ENCODE results near the gene INSIG2.

Gene INSIG2

DNA sequence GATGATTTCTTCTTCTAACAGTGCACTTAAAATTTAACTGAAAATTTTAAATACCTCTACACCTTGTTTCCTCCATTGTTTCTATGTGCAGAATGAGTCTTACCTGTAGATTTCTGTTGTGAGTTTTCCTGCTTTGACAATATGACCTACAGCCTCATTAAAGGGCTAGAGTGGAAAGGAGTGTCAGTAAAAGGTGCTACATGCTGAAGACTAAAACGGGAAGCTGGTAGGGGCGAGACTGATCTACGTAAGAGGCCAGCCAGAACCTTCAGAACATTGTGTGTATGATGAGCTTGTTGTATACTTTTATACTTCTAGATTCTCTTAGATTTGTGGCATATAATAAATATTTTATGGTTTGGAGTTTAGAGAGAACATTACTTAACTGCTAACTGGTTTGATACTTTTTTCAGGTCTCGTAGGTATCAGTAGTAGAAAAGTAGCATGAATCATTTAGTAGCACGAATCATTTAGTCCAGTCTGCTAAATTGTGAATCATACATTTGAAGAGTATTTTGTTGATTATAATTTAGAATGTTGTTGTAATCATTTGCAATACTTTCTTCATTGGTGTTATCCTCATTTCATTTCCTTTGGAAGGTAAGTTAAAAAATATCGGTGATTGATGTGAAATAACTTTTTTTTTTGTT, 14.3 kb downstream of the INSIG2 start:
- DNase-seq (ENCODE audit: low read depth) = no peak

DNA sequence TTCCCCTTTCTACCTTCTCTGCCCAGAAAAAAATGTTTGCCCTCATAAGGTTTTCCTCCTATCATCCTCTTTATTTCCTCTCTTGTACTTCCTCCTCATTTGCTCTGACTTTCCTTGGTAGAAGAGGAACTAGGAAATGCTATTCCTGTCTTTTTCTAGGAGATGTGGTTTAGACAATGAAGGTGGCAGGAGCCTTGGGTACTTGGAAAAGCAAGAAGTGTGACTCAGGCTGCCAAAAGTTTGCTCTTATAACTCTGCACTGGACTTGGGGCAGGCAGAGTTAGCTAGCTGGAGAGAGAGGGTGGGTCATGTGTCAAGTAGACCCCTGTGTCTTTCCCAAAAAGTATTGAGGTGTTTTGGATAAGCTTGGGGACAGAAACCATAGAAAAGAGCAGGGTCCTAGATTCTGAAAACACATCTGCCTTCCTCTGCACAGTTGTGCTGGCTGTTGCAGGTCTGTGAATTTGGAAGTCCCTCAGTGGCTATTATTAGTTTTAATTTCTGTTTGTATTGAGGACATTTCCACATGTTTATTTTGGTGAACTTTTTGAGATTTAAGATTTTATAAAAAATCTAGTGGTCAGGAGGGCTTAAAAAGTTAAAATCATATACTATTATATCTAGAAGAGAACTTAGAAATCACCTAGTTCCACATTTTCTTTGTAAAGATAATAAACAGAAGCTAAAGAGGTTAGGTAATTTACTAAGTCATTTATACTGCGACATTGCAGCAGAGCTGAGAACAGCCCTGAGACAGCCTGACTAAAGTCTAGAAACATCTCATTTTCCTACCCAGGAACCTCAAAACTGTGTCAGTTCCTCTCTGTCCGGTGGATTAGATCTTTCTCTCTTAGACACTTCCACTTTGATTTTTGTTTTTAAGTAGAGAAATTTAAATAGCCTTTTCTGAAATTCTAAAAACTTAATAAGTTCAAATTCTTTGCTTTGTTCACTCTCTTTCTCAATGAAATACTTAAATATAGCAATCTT, 16.0 kb downstream of the INSIG2 start:
- DNase-seq (ENCODE audit: low read depth) = no peak

DNA sequence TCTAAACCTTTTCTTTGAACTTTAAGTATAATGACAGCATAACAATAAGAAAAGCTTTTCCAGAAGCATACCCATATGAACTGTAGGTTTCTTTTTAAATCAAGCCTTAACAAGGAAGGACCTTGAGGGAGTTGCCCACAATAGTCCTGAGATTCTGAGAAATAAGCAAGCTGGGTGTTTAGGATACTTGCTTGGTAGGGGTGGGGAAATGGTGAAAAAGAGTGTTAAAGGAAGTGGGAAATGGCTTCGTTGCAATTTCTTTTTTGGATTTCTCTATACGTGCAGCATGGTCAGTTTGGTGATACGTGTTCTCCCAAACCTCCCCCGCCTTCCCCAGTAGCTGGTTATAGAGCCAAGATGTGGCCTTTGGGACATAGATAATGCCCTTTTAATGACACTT, 17.2 kb downstream of the INSIG2 start:
- DNase-seq (ENCODE audit: low read depth) = no peak

DNA sequence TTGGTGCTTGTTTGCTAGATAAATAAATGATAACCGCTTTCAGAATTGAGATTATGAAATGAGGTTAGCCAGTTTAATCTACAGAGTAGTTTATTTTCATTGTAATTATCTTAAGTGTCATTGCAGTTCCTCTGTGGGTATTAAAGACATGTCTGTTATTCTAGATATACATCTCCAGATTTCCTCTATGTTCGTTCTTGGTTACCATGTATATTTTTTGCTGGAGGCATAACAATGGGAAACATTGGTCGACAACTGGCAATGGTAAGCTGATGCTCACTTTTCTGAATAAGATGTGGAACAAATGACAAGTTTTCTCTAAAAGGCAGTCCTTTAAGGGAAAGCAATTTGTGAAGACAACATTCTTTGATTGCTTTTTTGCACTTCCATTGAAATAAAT, 18.7 kb downstream of the INSIG2 start:
- no peak for DNase-seq (ENCODE audit: low read depth)

DNA sequence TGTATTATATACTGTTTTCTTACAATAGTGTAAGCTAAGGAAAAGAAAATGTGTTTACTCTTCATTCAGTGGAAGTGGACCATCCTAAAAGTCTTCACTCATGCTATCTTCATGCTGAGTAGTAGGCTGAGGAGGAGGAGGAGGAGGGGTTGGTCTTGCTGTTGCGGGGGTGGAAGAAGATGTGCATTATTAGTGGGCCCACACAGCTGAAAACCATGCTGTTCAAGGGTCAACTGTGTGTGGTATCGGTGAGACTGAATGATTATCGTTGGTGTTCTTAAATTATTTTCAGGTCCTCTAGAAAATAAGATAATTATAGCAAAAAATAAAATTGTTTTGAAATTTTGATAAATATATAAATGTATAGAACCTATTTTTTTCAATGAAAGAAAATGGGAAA, 22.0 kb downstream of the INSIG2 start:
- DNase-seq (ENCODE audit: low read depth) = no peak

DNA sequence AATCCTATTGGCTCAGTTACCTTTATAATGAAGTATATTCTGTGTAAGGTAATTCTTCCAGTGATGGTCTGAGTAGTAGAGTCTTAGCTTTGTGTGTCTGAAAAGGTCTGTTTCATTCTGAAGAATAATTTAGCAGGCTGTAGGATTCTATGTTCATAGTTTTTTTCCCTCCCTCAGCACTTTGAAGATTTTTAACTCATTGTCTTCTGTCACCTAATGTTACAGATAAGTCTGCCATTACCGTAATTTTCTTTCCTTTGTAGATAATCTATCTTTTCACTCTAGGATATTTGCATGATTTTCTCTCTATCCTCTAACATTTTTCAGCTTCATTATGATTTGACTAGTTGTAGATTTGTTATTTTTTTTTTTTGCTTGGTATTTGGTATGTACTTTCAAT, 22.7 kb downstream of the INSIG2 start:
- DNase-seq (ENCODE audit: low read depth) = no peak

DNA sequence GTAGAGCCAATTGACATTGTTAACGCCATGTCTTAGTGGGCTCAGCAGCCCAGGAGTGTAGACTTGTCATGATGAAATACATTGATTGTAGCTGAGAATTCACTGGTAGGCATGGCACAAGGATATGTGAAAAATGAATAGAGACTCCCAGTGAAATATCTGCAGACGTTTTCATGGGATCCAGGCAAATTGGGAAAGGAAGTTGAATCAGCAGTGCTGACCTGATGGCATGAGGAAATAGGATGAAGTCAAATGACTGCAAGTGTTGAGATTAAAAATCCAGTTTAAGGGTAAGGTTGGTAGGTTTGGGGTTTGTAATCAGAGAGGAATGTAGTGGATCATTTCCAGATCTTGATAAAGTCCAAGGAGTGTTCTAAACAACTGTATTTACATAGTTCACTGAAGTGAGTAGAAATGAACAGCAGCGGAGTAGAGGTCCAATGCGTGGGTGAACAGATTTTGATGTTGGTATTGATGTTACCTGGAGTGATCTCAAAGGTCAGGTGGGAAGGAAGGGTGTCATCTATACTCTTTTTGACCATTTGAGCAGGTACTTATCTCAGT, 24.6 kb downstream of the INSIG2 start:
- DNase-seq (ENCODE audit: low read depth) = no peak

DNA sequence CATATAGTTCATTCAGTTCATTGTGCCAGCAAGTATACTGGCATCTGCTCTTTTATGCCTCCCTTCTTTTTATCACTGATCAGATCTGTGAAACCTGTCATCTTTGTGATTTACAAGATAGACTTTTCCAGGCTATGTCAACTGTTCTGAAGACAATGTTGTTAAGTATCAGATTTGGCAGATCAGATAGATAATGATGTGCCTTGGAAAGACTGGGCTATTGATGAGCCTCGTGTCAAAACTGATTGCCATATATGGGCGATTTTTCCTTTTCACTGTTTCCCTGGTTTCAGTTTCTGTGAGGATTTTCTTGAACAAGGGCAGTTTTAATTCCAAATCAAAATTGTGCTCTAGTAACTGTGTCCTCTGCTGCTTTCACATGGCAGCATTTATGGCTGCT, 26.6 kb downstream of the INSIG2 start:
- no peak for DNase-seq (ENCODE audit: low read depth)

DNA sequence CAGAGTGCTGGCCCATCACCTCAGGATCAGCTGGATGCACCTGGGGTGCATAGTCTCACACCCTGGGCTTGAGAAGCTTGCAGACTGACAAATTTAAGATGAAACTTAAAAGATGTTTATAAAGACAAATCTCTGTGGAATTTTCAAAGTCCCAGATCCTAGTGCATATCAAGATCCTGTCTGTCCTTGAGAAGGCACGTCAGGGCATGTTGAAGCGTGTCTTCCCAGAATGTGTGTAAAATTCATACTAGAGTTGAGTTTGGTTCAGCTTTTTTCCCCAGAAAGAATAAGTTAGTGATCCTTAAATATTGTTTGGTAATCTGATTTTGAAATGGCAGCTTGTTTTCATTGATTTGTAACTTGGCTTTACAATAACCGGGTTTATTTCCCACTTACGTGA, 27.5 kb downstream of the INSIG2 start:
- DNase-seq (ENCODE audit: low read depth) = no peak

DNA sequence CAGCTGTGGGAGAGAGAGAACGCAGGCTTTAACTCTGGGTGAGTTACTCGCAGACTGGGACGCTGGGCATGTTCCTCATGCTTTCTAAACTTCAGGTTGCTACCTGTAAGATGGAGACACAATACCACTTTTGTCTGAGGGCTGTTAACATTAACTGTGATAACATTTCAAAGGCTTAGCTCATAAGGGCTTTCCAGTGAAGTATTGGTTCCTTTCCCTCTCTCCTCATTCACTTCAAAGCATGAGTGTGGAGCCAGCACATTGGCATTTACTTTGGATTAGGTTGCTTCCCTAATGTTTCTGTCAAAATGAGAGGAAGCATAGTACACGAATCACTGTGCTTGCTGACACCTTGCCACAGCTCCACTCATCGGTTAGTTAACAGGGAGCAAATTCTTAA, 30.2 kb downstream of the INSIG2 start:
- DNase-seq (ENCODE audit: low read depth) = no peak

DNA sequence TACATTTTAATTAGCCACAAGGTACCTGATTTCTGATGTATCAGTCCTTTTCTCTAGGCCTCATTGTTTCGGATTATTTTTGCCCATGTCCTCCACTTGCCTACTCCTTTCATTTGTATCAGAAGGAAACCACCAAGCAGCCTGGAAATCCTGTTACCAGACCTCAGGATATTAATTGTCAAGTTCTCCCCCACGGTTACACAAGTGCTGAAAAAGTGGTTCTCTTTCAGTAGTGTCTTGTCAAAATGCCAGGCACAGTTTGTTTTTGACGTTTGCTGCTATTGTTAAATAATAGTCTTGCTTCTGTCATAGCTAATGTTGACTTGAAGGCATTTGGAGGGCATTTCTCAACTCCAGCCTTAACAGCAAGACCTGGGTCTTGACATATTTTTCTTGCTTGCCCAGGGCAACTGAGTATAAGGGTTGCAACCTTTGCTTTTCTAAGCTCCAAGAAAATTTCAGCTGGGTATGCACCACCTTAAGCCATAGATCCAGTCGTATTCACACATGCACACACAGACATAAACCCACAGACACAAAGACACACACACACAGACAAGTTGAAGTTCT, 31.0 kb downstream of the INSIG2 start:
- DNase-seq (ENCODE audit: low read depth) = no peak

DNA sequence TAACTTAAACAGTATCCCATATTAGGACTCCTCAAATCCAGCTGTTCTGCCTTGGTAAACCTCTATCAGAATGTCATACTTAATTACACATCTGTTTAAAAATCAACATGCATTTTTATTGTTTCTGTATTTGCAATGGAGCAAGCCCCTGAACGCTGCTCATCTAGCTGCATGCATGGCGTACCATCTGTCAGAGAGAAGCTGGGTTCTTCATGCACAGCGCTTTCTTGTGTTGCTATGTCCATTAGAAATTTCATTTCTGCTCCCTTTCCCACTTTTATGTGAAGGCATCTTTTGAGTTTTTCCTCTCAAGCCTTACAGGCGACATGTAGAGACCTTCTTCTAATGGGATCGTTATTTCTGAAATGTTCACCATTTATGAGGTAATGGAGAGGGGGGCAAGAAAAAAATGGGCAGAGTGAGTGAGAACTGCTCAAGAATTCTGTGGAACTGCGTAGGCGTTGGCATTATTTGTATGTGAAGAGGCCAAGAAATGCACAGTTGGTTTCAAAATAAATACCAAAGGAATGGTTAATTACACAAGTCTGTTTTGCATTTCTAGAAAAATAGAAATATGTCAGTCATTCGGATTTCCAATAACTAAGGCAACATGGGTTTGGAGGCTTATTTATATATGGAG, 31.6 kb downstream of the INSIG2 start:
- no peak for DNase-seq (ENCODE audit: low read depth)

DNA sequence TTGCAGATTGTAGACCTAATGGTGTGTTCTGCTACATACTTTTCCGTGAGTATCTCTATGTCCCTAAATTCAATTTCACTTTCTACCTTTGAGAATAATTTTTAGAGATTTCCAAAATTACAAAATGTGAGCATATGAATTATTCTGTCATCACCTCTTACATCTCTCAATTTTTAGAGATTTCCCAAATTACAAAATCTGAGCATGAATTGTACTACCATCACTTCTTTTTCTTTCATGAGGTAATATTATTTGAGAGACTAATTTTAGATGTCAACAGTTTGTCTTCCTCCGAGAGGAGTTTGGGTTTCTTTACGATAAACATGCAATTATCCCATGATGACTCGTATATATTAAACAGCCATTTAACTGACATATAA, 32.1 kb downstream of the INSIG2 start:
- no peak for DNase-seq (ENCODE audit: low read depth)

DNA sequence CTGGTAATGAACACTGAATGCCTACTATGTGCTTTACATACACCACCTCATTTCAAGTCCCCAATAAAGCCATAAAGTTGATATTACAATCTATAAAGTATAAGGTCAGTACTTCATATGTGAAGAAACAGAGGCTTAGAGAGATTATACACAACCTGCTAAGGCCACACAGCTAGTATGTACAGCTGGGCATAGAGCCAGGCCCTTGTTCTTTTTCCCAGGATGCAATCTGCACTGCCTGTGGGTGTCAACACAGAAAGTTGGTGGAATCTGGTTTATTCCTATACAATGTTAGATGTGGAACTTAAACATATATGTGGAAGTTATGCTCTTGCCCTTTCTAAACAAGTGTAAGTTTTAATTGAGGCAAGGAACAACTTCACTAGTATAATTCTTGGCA, 32.8 kb downstream of the INSIG2 start:
- no peak for DNase-seq (ENCODE audit: low read depth)

DNA sequence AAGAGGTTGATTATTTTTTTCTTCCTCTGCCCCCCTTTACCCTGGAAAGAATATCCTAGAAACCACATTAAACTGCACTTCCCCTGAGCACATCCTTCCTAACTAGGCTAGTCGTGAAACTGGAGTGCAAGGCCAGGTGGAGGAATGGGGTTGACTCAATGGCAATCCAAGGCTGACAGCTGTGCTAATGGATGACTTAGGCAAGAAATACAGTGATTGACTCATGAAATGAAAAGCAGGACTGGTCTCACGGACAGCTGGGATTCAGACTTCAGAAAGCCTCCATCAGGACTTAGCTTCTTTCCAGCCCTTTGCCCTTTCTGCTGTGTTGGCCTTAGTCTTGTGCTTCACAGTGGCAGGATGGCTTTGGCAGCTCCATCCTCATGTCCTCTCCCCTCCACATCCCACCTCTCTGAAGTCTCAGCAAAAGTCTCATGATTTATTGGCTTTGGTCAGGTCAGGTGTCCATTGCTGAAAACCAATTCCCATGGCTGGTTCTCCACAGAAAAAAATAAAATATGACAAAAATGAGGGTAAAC, 33.8 kb downstream of the INSIG2 start:
- no peak for DNase-seq (ENCODE audit: low read depth)

DNA sequence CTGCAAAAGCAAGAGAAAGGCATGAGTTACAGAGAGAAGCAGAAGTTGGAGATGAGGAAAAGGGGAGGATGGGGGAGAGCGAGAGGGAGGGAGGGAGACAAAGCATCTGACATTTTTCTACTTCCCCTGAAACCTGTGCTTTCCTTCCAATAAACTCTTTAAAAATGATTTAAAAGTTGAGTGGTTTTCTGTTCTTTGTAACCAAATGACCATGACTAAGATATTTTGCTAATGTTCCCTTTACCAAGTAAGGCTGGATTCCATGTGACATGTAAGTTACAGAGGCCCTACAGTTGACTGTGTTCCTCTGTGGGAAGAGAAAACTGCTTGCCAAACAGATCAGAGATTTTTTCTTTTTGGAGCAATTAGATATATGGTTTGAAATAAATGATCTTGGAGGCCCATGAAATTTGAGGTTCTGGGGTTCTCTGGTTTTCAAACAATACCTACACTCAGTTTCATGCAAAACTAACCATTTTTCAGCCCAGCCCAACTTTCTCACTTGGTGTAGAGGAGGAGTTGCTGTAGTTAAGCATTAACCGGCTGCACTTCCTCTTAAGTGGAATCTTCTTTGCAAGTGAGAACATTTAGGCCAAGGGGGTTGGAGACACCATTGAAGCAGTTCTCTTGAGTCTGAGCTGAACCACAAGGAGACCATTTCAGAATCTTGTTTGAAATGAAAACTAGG, 34.5 kb downstream of the INSIG2 start:
- no peak for DNase-seq (ENCODE audit: low read depth)

DNA sequence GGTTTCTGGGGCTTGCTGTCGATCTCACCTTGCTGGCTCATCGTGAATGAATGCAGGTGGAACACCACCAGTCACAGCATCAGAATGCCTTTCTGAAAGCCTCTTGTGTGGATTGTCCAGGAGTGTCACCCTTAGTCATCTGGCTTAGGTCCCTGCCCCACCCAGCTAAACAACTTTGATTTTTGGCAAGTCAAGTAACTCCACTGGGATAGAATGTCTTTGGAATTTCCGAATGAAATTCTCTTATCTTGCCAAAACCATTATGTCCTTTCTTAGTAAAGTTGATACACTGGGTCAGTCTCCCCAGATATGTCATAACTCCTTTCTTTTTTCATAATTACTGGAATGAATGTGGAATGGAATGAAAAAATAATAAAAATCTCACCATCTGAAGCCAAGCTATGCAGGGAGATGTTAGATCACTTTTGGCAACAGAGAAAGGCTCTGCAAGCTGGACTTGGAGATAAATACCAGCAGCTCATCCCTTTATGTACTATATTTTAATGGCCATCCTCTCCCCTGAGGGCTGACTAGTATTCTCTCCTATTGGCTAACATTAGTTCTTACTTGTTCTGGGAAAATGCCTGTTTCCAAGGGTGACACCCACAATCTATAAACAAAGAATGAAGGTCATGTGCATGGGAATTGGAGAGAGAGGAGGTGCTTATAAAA, 35.4 kb downstream of the INSIG2 start:
- no peak for DNase-seq (ENCODE audit: low read depth)

DNA sequence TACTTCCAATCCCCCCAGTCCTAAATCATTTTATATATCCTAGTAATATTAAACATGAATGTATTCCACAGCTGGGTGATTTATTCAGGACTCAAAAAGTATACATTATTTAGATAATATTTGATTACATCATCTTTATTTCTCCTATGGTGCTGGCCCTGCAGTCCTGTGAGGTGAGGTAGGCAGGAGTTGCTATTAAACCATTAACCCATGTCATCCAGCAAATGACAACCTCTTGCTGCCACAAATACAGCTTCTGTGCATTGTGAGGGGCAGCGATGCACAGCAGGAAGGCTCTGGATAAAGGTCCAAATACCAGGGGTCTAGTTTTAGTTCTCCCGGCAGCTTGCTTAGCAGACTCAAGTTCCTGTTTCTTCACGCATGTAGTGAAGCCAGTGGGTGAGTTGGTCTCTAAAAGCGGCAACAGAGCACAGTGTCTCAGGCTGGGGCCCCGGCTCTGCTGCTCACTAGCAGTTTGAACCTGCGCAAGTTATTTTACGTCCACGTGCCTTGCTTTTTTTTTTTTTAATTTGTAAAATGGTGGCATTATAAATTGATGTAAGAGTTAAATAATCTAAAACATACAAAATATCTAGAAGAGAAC, 36.1 kb downstream of the INSIG2 start:
- DNase-seq (ENCODE audit: low read depth) = no peak

DNA sequence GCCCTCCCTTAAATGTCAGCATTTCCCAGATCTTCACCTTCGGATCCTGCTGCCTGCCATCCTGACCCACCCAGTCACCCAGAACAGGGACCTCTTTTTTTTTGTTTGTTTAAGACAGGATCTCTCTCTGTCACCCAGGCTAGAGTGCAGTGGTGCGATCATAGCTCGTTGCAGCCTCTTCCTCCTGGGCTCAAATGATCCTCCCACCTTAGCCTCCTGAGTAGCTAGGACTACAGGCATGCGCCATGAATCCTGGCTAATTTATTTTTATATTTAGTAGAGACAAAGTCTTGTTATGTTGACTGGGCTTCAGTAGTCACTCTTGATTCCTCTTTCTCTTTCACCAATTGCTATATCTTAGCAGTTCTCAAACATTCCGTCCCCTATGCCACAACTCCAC, 39.0 kb downstream of the INSIG2 start:
- no peak for DNase-seq (ENCODE audit: low read depth)

DNA sequence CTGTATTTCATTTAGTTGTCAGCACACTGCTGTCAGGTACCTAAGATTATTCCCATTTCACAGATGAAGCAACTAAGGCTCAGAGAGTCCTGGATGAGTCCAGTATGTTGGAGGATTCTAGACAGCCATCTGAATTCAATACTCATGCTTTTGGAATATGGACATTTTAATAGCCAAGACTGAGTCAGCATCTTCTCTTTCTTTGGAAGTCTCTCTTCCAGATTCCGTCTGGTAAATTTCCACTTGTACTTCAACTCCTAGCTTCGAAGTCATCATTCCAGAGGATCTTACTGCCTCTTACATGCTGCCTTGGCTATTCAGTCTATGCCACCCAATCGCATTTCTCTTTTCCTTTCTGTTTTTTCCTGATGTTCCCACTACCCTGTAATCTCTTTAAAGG, 40.6 kb downstream of the INSIG2 start:
- DNase-seq (ENCODE audit: low read depth) = no peak

DNA sequence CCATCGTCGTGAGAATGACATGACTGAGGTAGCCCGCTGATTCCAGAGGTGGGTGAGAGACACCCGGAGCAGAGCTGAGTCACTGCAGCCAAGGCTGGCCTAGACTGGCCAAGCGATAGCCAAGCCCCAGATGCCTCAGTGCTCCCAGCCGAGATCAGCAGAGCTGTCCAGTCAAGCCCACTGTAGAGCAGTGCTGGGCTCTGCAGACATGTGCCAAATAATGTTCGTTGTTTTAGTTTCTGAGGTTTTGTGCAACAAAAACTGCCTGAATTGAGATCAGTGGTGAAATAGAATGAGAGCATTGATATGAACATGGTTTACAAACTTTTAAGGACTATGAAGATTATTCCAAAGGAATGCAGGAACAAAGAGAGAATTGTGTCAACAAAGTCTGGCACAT, 42.1 kb downstream of the INSIG2 start:
- DNase-seq (ENCODE audit: low read depth) = no peak

Data from activated gamma-delta T cell treated with anti-CD3 and anti-CD28 coated beads, Interleukin-2, amount 50 U/mL, for 16 hours (primary cell).